GM21390 (cell line): Measurements from ENCODE around the gene RAB44.

ENCODE experiments used
- ATAC-seq: cut with Tn5 transposase; IDR thresholded peaks from one replicate; pipeline ENCODE4 v1.9.1; 2021; ENCODE audit not compliant: unreplicated experiment

The RAB44 gene

DNA sequence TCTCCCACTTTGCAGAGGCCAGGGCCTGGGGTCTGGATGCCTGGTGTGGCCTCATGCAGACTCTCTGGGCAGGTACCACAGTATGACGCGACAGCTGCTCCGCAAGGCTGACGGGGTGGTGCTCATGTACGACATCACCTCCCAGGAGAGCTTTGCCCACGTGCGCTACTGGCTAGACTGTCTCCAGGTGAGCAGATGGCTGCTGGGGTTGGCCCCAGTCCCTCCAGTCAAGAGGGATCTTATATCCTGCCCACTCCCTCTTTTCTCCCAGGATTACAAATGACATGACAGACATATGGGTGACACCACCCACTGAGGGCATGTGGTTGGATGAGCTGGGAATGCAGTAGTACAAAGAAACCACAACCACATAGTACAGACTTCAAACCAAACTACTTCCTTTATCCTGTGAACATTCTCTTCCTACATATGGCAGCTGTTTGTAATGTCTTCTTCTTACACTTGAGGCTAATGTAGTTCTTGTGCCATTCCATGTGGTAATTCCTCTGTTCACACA, 29.9 kb downstream of the RAB44 start:
- no peak for ATAC-seq

DNA sequence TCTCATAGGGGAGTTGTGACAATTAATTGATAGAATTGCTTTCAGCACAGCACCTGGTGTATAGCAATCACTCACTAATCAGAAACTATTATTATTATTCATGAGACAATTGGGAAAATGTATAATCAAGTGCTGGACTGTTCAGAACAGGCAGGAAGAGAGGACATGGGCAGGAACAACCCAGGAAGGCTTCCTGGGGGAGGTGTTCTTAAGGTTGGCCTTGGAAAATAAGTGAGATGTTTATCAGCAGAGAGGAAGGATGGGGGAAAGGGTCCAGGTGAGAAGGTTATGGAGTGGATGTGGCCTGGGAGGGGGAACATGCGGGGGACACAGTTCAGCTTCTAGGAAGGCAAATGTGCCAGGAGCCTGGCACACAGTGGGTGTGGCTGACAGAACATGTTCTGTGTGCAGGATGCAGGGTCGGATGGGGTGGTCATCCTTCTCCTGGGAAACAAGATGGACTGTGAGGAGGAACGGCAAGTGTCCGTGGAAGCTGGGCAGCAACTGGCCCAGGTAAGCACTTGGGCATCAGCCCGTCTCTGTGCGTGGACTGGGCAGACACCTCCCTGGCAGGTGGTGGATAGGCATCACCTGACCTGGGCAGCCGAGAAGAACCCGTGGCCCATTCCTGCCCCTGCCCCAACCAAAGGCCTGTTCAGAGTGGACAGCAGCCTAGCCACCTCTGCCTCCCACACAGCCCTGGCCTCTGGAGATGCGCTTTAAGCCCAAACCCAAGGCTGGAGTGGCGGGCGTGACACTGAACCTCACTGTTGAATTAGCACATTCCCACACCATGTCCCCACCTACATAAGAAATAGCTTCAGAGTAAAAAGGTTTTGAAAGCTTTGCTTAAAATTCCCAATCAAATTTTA, 30.9 kb downstream of the RAB44 start:
- no peak for ATAC-seq

- ATAC-seq, result no peak
Observed at GRCh38 chr6:36729161-36729524, 31.5 kb downstream of the RAB44 start.

DNA sequence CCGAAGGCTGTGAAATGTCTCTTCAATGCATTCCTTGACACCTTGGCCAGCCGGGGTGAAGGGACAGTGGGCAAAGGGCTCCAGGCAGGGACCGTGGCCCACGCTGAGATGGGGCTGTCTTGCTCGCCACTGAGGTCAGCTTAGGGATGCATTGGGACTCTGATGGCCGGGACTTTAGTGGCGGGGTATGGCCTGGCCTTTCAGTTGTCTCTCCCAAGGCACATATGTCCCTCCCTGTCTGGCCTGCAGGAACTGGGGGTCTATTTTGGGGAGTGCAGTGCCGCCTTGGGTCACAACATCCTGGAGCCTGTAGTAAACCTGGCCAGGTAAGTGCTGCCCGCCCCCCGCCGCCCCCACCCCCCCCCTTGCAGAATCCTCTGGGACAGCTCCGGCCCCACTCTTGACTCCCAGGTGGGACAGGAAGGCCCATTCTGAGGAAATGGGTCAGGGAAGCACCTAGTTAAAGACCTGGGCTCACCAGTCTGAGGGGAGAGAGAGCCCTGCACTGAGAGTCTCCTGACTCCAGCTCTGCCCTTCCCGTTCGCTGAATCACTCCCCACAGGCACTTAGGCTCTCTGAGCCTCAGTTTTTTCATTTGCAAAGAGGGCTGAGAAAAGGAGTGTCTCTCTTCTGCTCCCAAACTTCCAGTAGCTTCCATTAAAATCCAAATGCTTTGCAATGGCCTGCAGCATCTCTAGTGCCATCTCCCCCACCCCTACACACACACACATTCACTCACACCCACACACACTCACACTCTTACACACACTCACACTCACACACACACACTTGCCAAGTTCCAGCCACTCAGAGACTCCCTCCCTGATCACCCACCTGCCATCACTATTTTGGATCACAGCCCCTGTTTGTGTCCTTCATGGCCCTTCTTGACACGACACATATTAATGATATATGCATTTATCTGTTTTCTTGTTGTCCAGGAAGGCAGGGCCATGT, 33.1 kb downstream of the RAB44 start:
- no peak for ATAC-seq

- no peak for ATAC-seq
Observed at GRCh38 chr6:36731622-36732310, 34.1 kb downstream of the RAB44 start.

- ATAC-seq, result no peak
Observed at GRCh38 chr6:36733300-36733699, 35.7 kb downstream of the RAB44 start.

DNA sequence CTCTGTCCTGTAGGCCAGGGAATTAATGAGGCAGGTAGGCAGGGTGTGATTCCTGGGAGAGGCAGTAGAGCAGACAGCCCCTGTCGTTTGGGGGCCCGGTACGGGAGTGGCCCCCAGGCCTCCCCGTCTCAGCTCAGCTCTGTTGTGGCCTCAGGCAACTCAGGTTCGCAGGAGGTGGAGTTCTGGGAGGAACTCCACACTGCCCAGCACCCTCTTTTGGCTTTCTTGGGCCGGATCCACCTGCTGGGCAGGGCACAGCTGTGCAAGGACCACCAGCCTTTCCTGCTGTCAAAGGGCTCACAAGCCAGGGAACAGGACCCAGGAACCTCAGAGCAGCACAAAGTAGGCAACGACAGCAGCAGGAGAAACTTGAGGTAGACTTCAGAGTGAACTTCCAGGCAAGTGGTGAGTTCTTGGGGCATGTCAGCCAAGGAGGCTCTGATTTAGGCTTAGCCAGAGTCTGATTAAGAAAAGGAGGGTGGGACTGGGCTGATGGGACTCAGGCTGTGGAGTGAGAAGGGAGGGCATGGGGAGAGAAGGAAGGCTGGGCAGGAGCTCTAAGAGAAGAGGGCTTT, 36.9 kb downstream of the RAB44 start:
- no peak for ATAC-seq

GRCh38 chr6:36735110-36736071, 37.8 kb downstream of the RAB44 start:
- ATAC-seq, result no peak

DNA sequence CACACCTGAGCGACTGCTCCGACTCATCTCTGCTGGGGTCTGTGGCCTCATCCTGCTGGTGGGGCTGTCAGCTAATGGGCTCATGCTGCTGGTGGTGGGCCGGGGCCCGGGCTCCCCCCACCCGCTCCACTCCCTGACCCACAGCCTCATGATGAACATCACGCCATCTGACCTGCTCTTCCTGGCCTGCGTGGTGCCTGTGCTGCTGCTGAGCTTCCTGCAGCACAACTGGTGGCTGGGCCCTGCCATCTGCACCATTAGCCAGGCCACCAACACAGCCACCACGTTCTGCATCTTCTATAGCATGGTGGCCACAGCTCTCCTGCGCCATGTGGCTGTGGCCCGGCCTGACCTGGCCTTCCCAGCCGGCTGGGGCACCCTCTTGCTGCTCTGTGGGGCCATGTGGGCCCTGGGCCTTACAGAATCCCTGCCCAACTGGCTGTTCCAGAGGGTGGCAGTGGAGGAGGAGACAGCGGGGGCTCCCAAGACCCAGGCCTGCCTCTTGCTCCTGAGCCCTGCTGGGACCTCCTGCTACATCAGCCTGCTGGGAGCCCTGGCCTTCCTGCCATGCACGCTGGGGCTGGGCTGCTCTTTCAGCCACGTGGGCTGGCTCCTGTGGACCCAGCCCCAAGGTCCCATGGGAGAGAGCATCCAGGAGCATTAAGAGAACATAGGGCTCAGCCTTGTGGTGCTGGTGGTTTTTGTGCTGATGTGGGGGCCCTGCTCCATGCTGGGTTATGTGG, 39.6 kb downstream of the RAB44 start:
- ATAC-seq, result no peak

- no peak for ATAC-seq
Observed at GRCh38 chr6:36738108-36738507, 40.5 kb downstream of the RAB44 start.

GRCh38 chr6:36739947-36740817, 42.6 kb downstream of the RAB44 start:
- no peak for ATAC-seq

- ATAC-seq, result no peak
Observed at GRCh38 chr6:36740818-36741179, 43.2 kb downstream of the RAB44 start.

DNA sequence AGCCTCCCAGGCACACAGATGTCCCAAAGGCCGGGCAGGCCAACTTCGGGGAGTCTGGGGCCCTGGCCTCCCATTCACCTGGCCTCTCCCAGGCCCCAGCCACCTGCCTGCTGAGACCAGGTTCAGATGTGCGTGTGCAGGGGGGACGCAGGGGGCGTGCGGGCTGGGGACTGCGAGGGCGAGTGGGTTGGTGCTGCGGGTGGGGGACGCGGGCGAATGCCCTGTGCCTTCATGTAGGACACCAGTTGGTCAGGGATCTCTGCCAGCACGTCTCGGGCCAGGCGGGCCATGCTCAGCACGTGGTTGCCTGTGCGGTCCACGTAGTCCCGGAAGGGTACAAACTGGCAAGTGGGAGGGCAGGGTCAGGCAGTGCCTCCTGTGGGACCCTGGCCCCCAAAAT, 44.5 kb downstream of the RAB44 start:
- no peak for ATAC-seq

GRCh38 chr6:36743032-36743431, 45.4 kb downstream of the RAB44 start:
- no peak for ATAC-seq

DNA sequence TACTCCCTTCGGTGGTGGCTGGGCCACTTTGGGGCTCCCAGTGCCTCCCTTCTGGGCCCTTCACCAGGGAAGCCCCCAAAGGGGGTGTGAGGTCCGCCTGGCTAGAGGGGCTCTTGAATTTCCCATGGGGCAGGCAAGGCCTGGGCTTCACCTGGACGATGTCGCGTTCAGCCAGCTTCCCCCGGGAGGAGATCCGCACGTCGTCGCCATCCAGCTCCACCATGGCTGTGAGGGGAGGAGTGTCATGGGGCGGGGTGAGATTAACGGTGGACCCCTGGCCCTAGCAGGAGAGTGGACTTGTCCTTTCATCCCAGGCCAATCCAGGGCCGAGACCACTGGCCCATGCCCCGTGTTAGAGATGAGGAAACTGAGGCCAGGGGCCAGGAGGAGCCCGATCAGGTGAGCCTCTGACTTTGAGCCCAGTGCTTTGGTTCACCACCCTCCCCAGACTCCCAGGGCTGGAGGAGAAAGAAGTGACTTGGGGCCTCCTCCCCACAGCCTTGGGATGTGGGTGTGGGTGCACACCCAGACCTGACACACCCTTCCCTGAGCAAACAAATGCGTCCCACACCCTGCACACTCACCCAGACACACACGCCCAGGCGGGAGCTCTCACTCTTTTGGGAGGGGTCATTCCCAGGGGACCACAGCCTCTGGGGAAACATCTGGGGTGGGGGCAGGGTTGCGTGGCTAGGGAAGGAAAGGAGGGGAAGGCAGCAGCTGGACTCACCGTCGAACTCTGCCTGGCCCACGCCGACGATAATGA, 46.1 kb downstream of the RAB44 start:
- no peak for ATAC-seq

GRCh38 chr6:36744304-36744673, 46.7 kb downstream of the RAB44 start:
- no peak for ATAC-seq

- no peak for ATAC-seq
Observed at GRCh38 chr6:36745283-36745682, 47.7 kb downstream of the RAB44 start.
